ENCODE measurements around the gene CSPG4. TPM values are rescaled to one million over a fixed set of nuclear protein-coding genes. Genes with fewer than 3 reads are reported as not detected.

Gene CSPG4
- total RNA-seq, 6 experiments from 2014 or later = 0.12 to 0.29 (median 0.20) TPM

GRCh38 chr15:75753145-75753544 is 40.5 kb upstream of the CSPG4 start:
- Histone ChIP-seq H3K9me3 (no peaks in the 10 kb centered on the region), H3K4me3 (no peak overlapping the region), H3K27ac (no peak overlapping the region), H3K4me1 (no peaks in the 10 kb centered on the region), H3K27me3 (no peaks in the 10 kb centered on the region), H3K36me3 (no peaks in the 10 kb centered on the region)
- intact Hi-C loops (cut with DNase I) = no loop called here
- TF ChIP-seq POLR2A (IDR thresholded peaks at IDR 0.05) = no peak
- no peak for TF ChIP-seq CTCF (IDR thresholded peaks at IDR 0.05)
- 76% methylated on average over 3 of the region's 8 CpGs for whole genome bisulfite sequencing (ENCODE audit: insufficient coverage, low coverage, low lambda C conversion rate, missing lambda C conversion rate)
- DNase-seq (peak in 1 of 3 donors; percentile 23), ATAC-seq (no peak)

- ATAC-seq (no peak), DNase-seq (peak in 1 of 3 donors; percentile 22)
- no peaks in the 10 kb centered on the region for H3K4me1 ChIP-seq
- no CpG with 5 or more reads among the region's 4 CpGs for WGBS (ENCODE audit: insufficient coverage, low coverage, low lambda C conversion rate, missing lambda C conversion rate)
- no peaks in the 10 kb centered on the region for H3K36me3 ChIP-seq
- no peaks in the 10 kb centered on the region for H3K27me3 ChIP-seq
- H3K9me3 ChIP-seq = no peaks in the 10 kb centered on the region
- intact Hi-C loops (cut with DNase I) = no loop called here
- H3K27ac ChIP-seq = no peak overlapping the region
- no peak for TF ChIP-seq POLR2A (IDR thresholded peaks at IDR 0.05)
- TF ChIP-seq CTCF (IDR thresholded peaks at IDR 0.05) = no peak
- no peak overlapping the region for H3K4me3 ChIP-seq
Measured at GRCh38 chr15:75751891-75752290, 39.2 kb upstream of the CSPG4 start.

GRCh38 chr15:75751116-75751875 is 38.6 kb upstream of the CSPG4 start:
- H3K9me3 ChIP-seq = no peaks in the 10 kb centered on the region
- H3K36me3 ChIP-seq = no peaks in the 10 kb centered on the region
- H3K27ac ChIP-seq = no peak overlapping the region
- intact Hi-C loops (cut with DNase I) = no loop called here
- ATAC-seq = no peak
- 100% methylated on average over 1 of the region's 2 CpGs for WGBS (ENCODE audit: insufficient coverage, low coverage, low lambda C conversion rate, missing lambda C conversion rate)
- TF ChIP-seq POLR2A (IDR thresholded peaks at IDR 0.05) (no peak), CTCF (IDR thresholded peaks at IDR 0.05) (no peak)
- no peaks in the 10 kb centered on the region for H3K4me1 ChIP-seq
- peak in 1 of 3 donors; percentile 35 for DNase-seq
- no peaks in the 10 kb centered on the region for H3K27me3 ChIP-seq
- H3K4me3 ChIP-seq = no peak overlapping the region

GRCh38 chr15:75750261-75751050 is 37.8 kb upstream of the CSPG4 start:
- no peaks in the 10 kb centered on the region for H3K9me3 ChIP-seq
- ATAC-seq (no peak), DNase-seq (peak in 1 of 3 donors; percentile 31)
- TF ChIP-seq POLR2A (IDR thresholded peaks at IDR 0.05) = no peak
- TF ChIP-seq CTCF (IDR thresholded peaks at IDR 0.05) = no peak
- H3K27ac ChIP-seq = no peak overlapping the region
- no peaks in the 10 kb centered on the region for H3K27me3 ChIP-seq
- intact Hi-C loops (cut with DNase I) = no loop called here
- H3K4me1 ChIP-seq = no peaks in the 10 kb centered on the region
- WGBS (ENCODE audit: insufficient coverage, low coverage, low lambda C conversion rate, missing lambda C conversion rate) = no CpG with 5 or more reads among the region's 10 CpGs
- no peaks in the 10 kb centered on the region for H3K36me3 ChIP-seq
- no peak overlapping the region for H3K4me3 ChIP-seq

All from right lobe of liver (tissue), 6 donors.